HG03457 (cell line): ENCODE measurements around the gene NAPSA.

Experiments
- ATAC-seq: cut with Tn5 transposase; IDR thresholded peaks from one replicate; pipeline ENCODE4 v1.9.1; 2021; ENCODE audit warnings: moderate number of reproducible peaks; ENCODE audit not compliant: unreplicated experiment

NAPSA gene

GRCh38 chr19:50384685-50385535, 19.5 kb upstream of the NAPSA start:
- peak; percentile 1 for ATAC-seq

GRCh38 chr19:50383852-50384684, 18.6 kb upstream of the NAPSA start, which contains the start of gene POLD1:
POLD1 (plus strand) TSS chr19:50384347; CDS start chr19:50398852, 14,505 bp downstream.
- peak; percentile 69 for ATAC-seq

GRCh38 chr19:50383001-50383851, 17.8 kb upstream of the NAPSA start:
- peak; percentile 1 for ATAC-seq

GRCh38 chr19:50381881-50382729, 16.7 kb upstream of the NAPSA start:
- ATAC-seq = no peak

GRCh38 chr19:50380751-50381151, 15.3 kb upstream of the NAPSA start:
- no peak for ATAC-seq

GRCh38 chr19:50380137-50380536, 14.7 kb upstream of the NAPSA start:
- ATAC-seq = no peak

GRCh38 chr19:50379602-50380001, 14.2 kb upstream of the NAPSA start:
- no peak for ATAC-seq

- ATAC-seq = no peak
Observed at GRCh38 chr19:50378863-50379236, 13.4 kb upstream of the NAPSA start.

- no peak for ATAC-seq
Observed at GRCh38 chr19:50378169-50378862, 12.9 kb upstream of the NAPSA start.

- ATAC-seq = no peak
Observed at GRCh38 chr19:50377517-50377916, 12.1 kb upstream of the NAPSA start.

- ATAC-seq = no peak
Observed at GRCh38 chr19:50377051-50377461, 11.6 kb upstream of the NAPSA start.

- ATAC-seq = peak; percentile 69
Observed at GRCh38 chr19:50376166-50377050, 11.0 kb upstream of the NAPSA start, which contains the start of gene NR1H2. NR1H2 (plus strand) TSS chr19:50376457; CDS start chr19:50377606, 1,149 bp downstream.

GRCh38 chr19:50371914-50372475, 6.6 kb upstream of the NAPSA start:
- no peak for ATAC-seq

- ATAC-seq = peak; percentile 48
Observed at GRCh38 chr19:50368649-50369570, 3.5 kb upstream of the NAPSA start.

GRCh38 chr19:50362656-50363424, 2.6 kb downstream of the NAPSA start:
- no peak for ATAC-seq

GRCh38 chr19:50362030-50362412, 3.4 kb downstream of the NAPSA start:
- ATAC-seq = no peak
